Memory B cell (primary cell): ENCODE data around the gene CRADD.

ENCODE experiments used
- ATAC-seq: fragments of 150-1000 bp; cut with Tn5 transposase; 2 replicates; pipeline ENCODE4 v1.10.0; 2021; ENCODE audit warnings: low read depth, mild to moderate bottlenecking, moderate library complexity
- DNase-seq, 2 donors: peaks; one replicate each; pipeline ENCODE4 v3.0.0; 2022; ENCODE audit warnings: low spot score in 2 of 2
- H3K27ac Mint-ChIP-seq: one replicate; pipeline ENCODE4 v1.8.0; 2022; ENCODE audit warnings: mild to moderate bottlenecking, moderate library complexity, mixed read lengths
- H3K27me3 Mint-ChIP-seq: one replicate; pipeline ENCODE4 v1.8.0; 2022; ENCODE audit warnings: mixed read lengths
- H3K36me3 Mint-ChIP-seq: one replicate; pipeline ENCODE4 v1.8.0; 2022; ENCODE audit warnings: mild to moderate bottlenecking, mixed read lengths
- H3K4me1 Mint-ChIP-seq: one replicate; pipeline ENCODE4 v1.8.0; 2022; ENCODE audit warnings: mixed read lengths
- H3K4me3 Mint-ChIP-seq: one replicate; pipeline ENCODE4 v1.8.0; 2022; ENCODE audit warnings: mild to moderate bottlenecking, moderate library complexity, mixed read lengths
- H3K9me3 Mint-ChIP-seq: one replicate; pipeline ENCODE4 v1.8.0; 2022; ENCODE audit warnings: mixed read lengths

The CRADD gene

GRCh38 chr12:93661021-93661420 lies 16.2 kb upstream of the CRADD start:
- ATAC-seq: no peak
- no peaks in the 10 kb centered on the region for H3K9me3 Mint-ChIP-seq

GRCh38 chr12:93663006-93663728 lies 14.0 kb upstream of the CRADD start:
- DNase-seq (no peak), ATAC-seq (no peak)
- H3K4me1 Mint-ChIP-seq: no peaks in the 10 kb centered on the region
- H3K27me3 Mint-ChIP-seq: peaks cover 2% of the 10 kb centered on the region
- H3K27ac Mint-ChIP-seq: no peak overlapping the region
- no peaks in the 10 kb centered on the region for H3K9me3 Mint-ChIP-seq
- H3K36me3 Mint-ChIP-seq: no peaks in the 10 kb centered on the region
- no peak overlapping the region for H3K4me3 Mint-ChIP-seq

More at GRCh38 chr12:93661021-93661420, 16.2 kb upstream of the CRADD start:
- H3K27me3 Mint-ChIP-seq: peaks cover 2% of the 10 kb centered on the region
- no peak overlapping the region for H3K4me3 Mint-ChIP-seq
- no peaks in the 10 kb centered on the region for H3K4me1 Mint-ChIP-seq
- H3K27ac Mint-ChIP-seq: no peak overlapping the region
- DNase-seq: no peak
- no peaks in the 10 kb centered on the region for H3K36me3 Mint-ChIP-seq

GRCh38 chr12:93663729-93664084 lies 13.5 kb upstream of the CRADD start:
- DNase-seq: no peak
- H3K27me3 Mint-ChIP-seq: peaks cover 5% of the 10 kb centered on the region
- peaks cover 4% of the 10 kb centered on the region for H3K9me3 Mint-ChIP-seq
- no peak overlapping the region for H3K4me3 Mint-ChIP-seq
- no peak overlapping the region for H3K27ac Mint-ChIP-seq
- peaks cover 3% of the 10 kb centered on the region for H3K36me3 Mint-ChIP-seq
- no peak for ATAC-seq
- H3K4me1 Mint-ChIP-seq: no peaks in the 10 kb centered on the region

- no peak for DNase-seq
- Mint-ChIP-seq H3K9me3 (peaks cover 5% of the 10 kb centered on the region), H3K36me3 (peaks cover 4% of the 10 kb centered on the region), H3K27me3 (peaks cover 4% of the 10 kb centered on the region), H3K4me1 (no peaks in the 10 kb centered on the region), H3K4me3 (no peak overlapping the region), H3K27ac (no peak overlapping the region)
- ATAC-seq: no peak
Measured at GRCh38 chr12:93664573-93665138, 12.5 kb upstream of the CRADD start.

GRCh38 chr12:93667672-93668071 lies 9.5 kb upstream of the CRADD start:
- Mint-ChIP-seq H3K27me3 (peaks cover 4% of the 10 kb centered on the region), H3K4me1 (no peaks in the 10 kb centered on the region), H3K36me3 (peaks cover 4% of the 10 kb centered on the region), H3K4me3 (no peak overlapping the region), H3K27ac (no peak overlapping the region), H3K9me3 (peaks cover 5% of the 10 kb centered on the region)
- ATAC-seq (no peak), DNase-seq (no peak)

GRCh38 chr12:93668919-93669418 lies 8.2 kb upstream of the CRADD start:
- peaks cover 5% of the 10 kb centered on the region for H3K9me3 Mint-ChIP-seq
- peaks cover 7% of the 10 kb centered on the region for H3K27me3 Mint-ChIP-seq
- H3K4me3 Mint-ChIP-seq: no peak overlapping the region
- H3K4me1 Mint-ChIP-seq: no peaks in the 10 kb centered on the region
- H3K27ac Mint-ChIP-seq: no peak overlapping the region
- peaks cover 4% of the 10 kb centered on the region for H3K36me3 Mint-ChIP-seq
- no peak for ATAC-seq
- DNase-seq: no peak

- DNase-seq: no peak
- Mint-ChIP-seq H3K4me3 (no peak overlapping the region), H3K27me3 (peaks cover 11% of the 10 kb centered on the region), H3K36me3 (peaks cover 4% of the 10 kb centered on the region), H3K4me1 (no peaks in the 10 kb centered on the region), H3K27ac (no peak overlapping the region), H3K9me3 (peaks cover 5% of the 10 kb centered on the region)
- no peak for ATAC-seq
Measured at GRCh38 chr12:93669452-93669851, 7.7 kb upstream of the CRADD start.

- Mint-ChIP-seq H3K9me3 (peaks cover 5% of the 10 kb centered on the region), H3K4me3 (no peak overlapping the region), H3K27me3 (peaks cover 11% of the 10 kb centered on the region), H3K36me3 (peaks cover 4% of the 10 kb centered on the region), H3K27ac (no peak overlapping the region), H3K4me1 (no peaks in the 10 kb centered on the region)
- no peak for ATAC-seq
- no peak for DNase-seq
Measured at GRCh38 chr12:93670104-93670503, 7.1 kb upstream of the CRADD start.

GRCh38 chr12:93671044-93671443 lies 6.1 kb upstream of the CRADD start:
- ATAC-seq: no peak

GRCh38 chr12:93673084-93673483 lies 4.1 kb upstream of the CRADD start:
- peaks cover 5% of the 10 kb centered on the region for H3K9me3 Mint-ChIP-seq
- no peak overlapping the region for H3K27ac Mint-ChIP-seq
- peaks cover 9% of the 10 kb centered on the region for H3K4me1 Mint-ChIP-seq
- H3K36me3 Mint-ChIP-seq: peaks cover 4% of the 10 kb centered on the region
- no peak for DNase-seq
- H3K27me3 Mint-ChIP-seq: peaks cover 13% of the 10 kb centered on the region
- no peak overlapping the region for H3K4me3 Mint-ChIP-seq
- no peak for ATAC-seq

More at GRCh38 chr12:93671044-93671443, 6.1 kb upstream of the CRADD start:
- Mint-ChIP-seq H3K4me1 (no peaks in the 10 kb centered on the region), H3K9me3 (peaks cover 5% of the 10 kb centered on the region), H3K4me3 (no peak overlapping the region), H3K27ac (no peak overlapping the region), H3K27me3 (peaks cover 13% of the 10 kb centered on the region), H3K36me3 (peaks cover 4% of the 10 kb centered on the region)
- no peak for DNase-seq

- Mint-ChIP-seq H3K4me1 (peaks cover 19% of the 10 kb centered on the region), H3K9me3 (no peaks in the 10 kb centered on the region), H3K36me3 (peaks cover 3% of the 10 kb centered on the region), H3K27me3 (peaks cover 8% of the 10 kb centered on the region), H3K27ac (no peak overlapping the region), H3K4me3 (no peak overlapping the region)
- no peak for ATAC-seq
- DNase-seq: no peak
Measured at GRCh38 chr12:93674386-93674785, 2.8 kb upstream of the CRADD start.

- ATAC-seq: no peak
- DNase-seq: peak in 1 of 2 donors; percentile 12
- no peaks in the 10 kb centered on the region for H3K9me3 Mint-ChIP-seq
Measured at GRCh38 chr12:93676408-93677194, 574 bp upstream of the CRADD start.

GRCh38 chr12:93678779-93679178 lies 1.6 kb downstream of the CRADD start:
- Mint-ChIP-seq H3K27me3 (peaks cover 6% of the 10 kb centered on the region), H3K36me3 (peaks cover 15% of the 10 kb centered on the region), H3K9me3 (no peaks in the 10 kb centered on the region), H3K27ac (peak overlapping the region; percentile 29), H3K4me1 (peaks cover 24% of the 10 kb centered on the region), H3K4me3 (peak overlapping the region; percentile 71)
- DNase-seq (no peak), ATAC-seq (no peak)

More at GRCh38 chr12:93676408-93677194, 574 bp upstream of the CRADD start:
- peak overlapping the region; percentile 99 for H3K27ac Mint-ChIP-seq
- H3K4me3 Mint-ChIP-seq: peak overlapping the region; percentile 98
- peaks cover 8% of the 10 kb centered on the region for H3K27me3 Mint-ChIP-seq
- H3K4me1 Mint-ChIP-seq: peaks cover 24% of the 10 kb centered on the region
- peaks cover 8% of the 10 kb centered on the region for H3K36me3 Mint-ChIP-seq

- ATAC-seq (no peak), DNase-seq (no peak)
- Mint-ChIP-seq H3K27me3 (peaks cover 2% of the 10 kb centered on the region), H3K4me3 (peak overlapping the region; percentile 71), H3K9me3 (no peaks in the 10 kb centered on the region), H3K36me3 (peaks cover 16% of the 10 kb centered on the region), H3K27ac (peak overlapping the region; percentile 29), H3K4me1 (peaks cover 26% of the 10 kb centered on the region)
Measured at GRCh38 chr12:93679308-93679925, 2.2 kb downstream of the CRADD start.
